H1 (cell line): Measurements from ENCODE around the gene RNFT1. TPM values are rescaled to one million over a fixed set of nuclear protein-coding genes. Genes with fewer than 3 reads are reported as not detected.

ENCODE experiments used
- CTCF ChIA-PET: fragments of 300-600 bp; sonication (Branson Sonifier 250); formaldehyde crosslinking; loops from one replicate; lab custom pipeline; 2021; ENCODE audit not compliant: partially characterized antibody; lab: Charles Lee
- POLR2A ChIA-PET: fragments of 300-600 bp; sonication (Branson Sonifier 250); formaldehyde crosslinking; loops from one replicate; lab custom pipeline; 2021; ENCODE audit warnings: inconsistent platforms; ENCODE audit not compliant: partially characterized antibody; lab: Charles Lee
- DNase-seq, 2 experiments: peaks; one replicate each; pipeline versions ENCODE4 v3.0.0 to v3.0.0-alpha.2; 2010 to 2022; ENCODE audit warnings: low spot score in 2 of 2, low read depth in 1 of 2, mixed read lengths in 1 of 2
- FAIRE-seq: peaks from 2 replicates; lab custom pipeline; 2011; peaks lifted over from hg19 to GRCh38; lab: Jason Lieb, UNC
- H2AFZ ChIP-seq: 2 replicates; pipeline ENCODE4 v1.8.1; 2012; ENCODE audit warnings: low read length, inconsistent platforms
- H2AK5ac ChIP-seq: 2 replicates; pipeline ENCODE4 v1.6.1; 2013; ENCODE audit warnings: low read depth, low read length
- H2BK120ac ChIP-seq: replicated peaks from 2 replicates; pipeline ENCODE3; 2013; ENCODE audit warnings: low read depth, low read length, inconsistent platforms
- H2BK12ac ChIP-seq: 2 replicates; pipeline ENCODE4 v1.6.1; 2013; ENCODE audit warnings: low read depth, low read length
- H2BK15ac ChIP-seq: 2 replicates; pipeline ENCODE4 v1.6.1; 2013; ENCODE audit warnings: low read length
- H2BK20ac ChIP-seq: 2 replicates; pipeline ENCODE4 v1.6.1; 2013; ENCODE audit warnings: low read length
- H2BK5ac ChIP-seq: 2 replicates; pipeline ENCODE4 v1.6.1; 2013; ENCODE audit warnings: low read depth, low read length
- H3K14ac ChIP-seq: 2 replicates; pipeline ENCODE4 v1.6.1; 2013; ENCODE audit warnings: inconsistent platforms; ENCODE audit not compliant: insufficient read length
- H3K18ac ChIP-seq: 2 replicates; pipeline ENCODE4 v1.6.1; 2013; ENCODE audit warnings: low read length; ENCODE audit errors: extremely low read depth
- H3K23ac ChIP-seq: 2 replicates; pipeline ENCODE4 v1.6.1; 2013; ENCODE audit warnings: inconsistent platforms; ENCODE audit not compliant: insufficient read length
- H3K23me2 ChIP-seq: 2 replicates; pipeline ENCODE4 v1.6.1; 2013; ENCODE audit warnings: low read depth, low read length
- H3K27ac ChIP-seq: 2 replicates; pipeline ENCODE4 v1.6.1; 2011; ENCODE audit warnings: low read depth, low read length, inconsistent platforms
- H3K27me3 ChIP-seq, 4 experiments: replicated peaks in 1 of 4; 1 replicate in 1 of 4; 2 replicates in 3 of 4; pipeline versions ENCODE4 v1.6.1 to v1.8.1; 2011 to 2013; ENCODE audit warnings: low read length in 3 of 4, mild to moderate bottlenecking in 3 of 4, inconsistent platforms in 2 of 4, mixed read lengths in 2 of 4, moderate library complexity in 1 of 4; ENCODE audit not compliant: control insufficient read depth in 3 of 4, insufficient read depth in 3 of 4; ENCODE audit errors: extremely low read depth in 1 of 4
- H3K36me3 ChIP-seq, 4 experiments: 2 replicates each; pipeline versions ENCODE4 v1.6.1 to v1.8.1; 2011 to 2013; ENCODE audit warnings: mild to moderate bottlenecking in 4 of 4, low read length in 3 of 4, moderate library complexity in 2 of 4, control low read depth in 1 of 4, inconsistent platforms in 1 of 4; ENCODE audit not compliant: insufficient read depth in 4 of 4, control insufficient read depth in 2 of 4
- H3K4ac ChIP-seq: replicated peaks from 2 replicates; pipeline ENCODE3; 2013; ENCODE audit warnings: low read length, low read depth, mixed read lengths, inconsistent platforms; ENCODE audit not compliant: insufficient read length
- H3K4me1 ChIP-seq, 4 experiments: replicated peaks in 1 of 4; 1 replicate in 1 of 4; 2 replicates in 3 of 4; pipeline versions ENCODE4 v1.6.1 to v1.8.1; 2011 to 2013; ENCODE audit warnings: low read length in 3 of 4, inconsistent platforms in 2 of 4, mixed read lengths in 1 of 4; ENCODE audit not compliant: insufficient read depth in 4 of 4, control insufficient read depth in 3 of 4
- H3K4me2 ChIP-seq, 2 experiments: 2 replicates each; pipeline versions ENCODE4 v1.6.1 to v1.8.1; 2011 to 2013; ENCODE audit warnings: low read depth in 2 of 2, low read length in 2 of 2, control low read depth in 1 of 2, inconsistent platforms in 1 of 2, mild to moderate bottlenecking in 1 of 2; ENCODE audit not compliant: insufficient read depth in 1 of 2
- H3K4me3 ChIP-seq, 4 experiments: fragments of 200-600, 300-600 bp in 1 of 4; sonication (generic), shearing (Covaris generic), sonication (Bioruptor Twin) in 1 of 4; 2 replicates each; pipeline versions ENCODE4 v1.5.1 to v1.8.1; 2011 to 2016; ENCODE audit warnings: low read length in 4 of 4, low read depth in 3 of 4, control low read depth in 2 of 4, inconsistent platforms in 2 of 4, mild to moderate bottlenecking in 2 of 4, mixed read lengths in 1 of 4, moderate library complexity in 1 of 4; ENCODE audit not compliant: insufficient read depth in 2 of 4; ENCODE audit errors: extremely low read depth in 1 of 4
- H3K56ac ChIP-seq: replicated peaks from 2 replicates; pipeline ENCODE3; 2013; ENCODE audit warnings: low read depth, mild to moderate bottlenecking, mixed read lengths, low read length, inconsistent platforms; ENCODE audit not compliant: insufficient read length
- H3K79me1 ChIP-seq: 2 replicates; pipeline ENCODE4 v1.6.1; 2013; ENCODE audit warnings: low read depth, low read length, control low read depth
- H3K79me2 ChIP-seq, 2 experiments: 2 replicates each; pipeline versions ENCODE4 v1.6.1 to v1.8.1; 2012 to 2013; ENCODE audit warnings: low read length in 2 of 2, mild to moderate bottlenecking in 2 of 2, inconsistent platforms in 1 of 2; ENCODE audit not compliant: insufficient read depth in 2 of 2, control insufficient read depth in 1 of 2
- H3K9ac ChIP-seq, 4 experiments: replicated peaks in 1 of 4; 1 replicate in 1 of 4; 2 replicates in 3 of 4; pipeline versions ENCODE4 v1.6.1 to v1.8.1; 2011 to 2013; ENCODE audit warnings: low read depth in 3 of 4, low read length in 3 of 4, control low read depth in 2 of 4, mild to moderate bottlenecking in 2 of 4, moderate library complexity in 2 of 4, inconsistent platforms in 1 of 4; ENCODE audit errors: extremely low read depth in 1 of 4
- H3K9me3 ChIP-seq, 2 experiments: 2 replicates each; pipeline versions ENCODE4 v1.6.1 to v1.8.1; 2012 to 2013; ENCODE audit warnings: mild to moderate bottlenecking in 2 of 2, moderate library complexity in 2 of 2, control low read depth in 1 of 2, inconsistent platforms in 1 of 2, low read depth in 1 of 2, low read length in 1 of 2, mixed read lengths in 1 of 2; ENCODE audit not compliant: insufficient read depth in 2 of 2
- H4K20me1 ChIP-seq, 2 experiments: replicated peaks in 1 of 2; 2 replicates each; pipeline versions ENCODE3 to v1.8.1; 2011 to 2013; ENCODE audit warnings: inconsistent platforms in 2 of 2, low read length in 2 of 2, mild to moderate bottlenecking in 1 of 2; ENCODE audit not compliant: insufficient read depth in 2 of 2, control insufficient read depth in 1 of 2
- H4K5ac ChIP-seq: 2 replicates; pipeline ENCODE4 v1.6.1; 2013; ENCODE audit warnings: low read length, low read depth, mixed read lengths, inconsistent platforms; ENCODE audit not compliant: insufficient read length
- H4K8ac ChIP-seq: 2 replicates; pipeline ENCODE4 v1.8.0; 2013; ENCODE audit warnings: mild to moderate bottlenecking, moderate library complexity, low read length, inconsistent platforms; ENCODE audit not compliant: insufficient read depth; ENCODE audit errors: extremely low read depth
- H4K91ac ChIP-seq: replicated peaks from 2 replicates; pipeline ENCODE3; 2013; ENCODE audit warnings: low read length, mixed read lengths, inconsistent platforms; ENCODE audit not compliant: insufficient read length
- BRCA1 ChIP-seq: IDR thresholded peaks from 2 replicates; pipeline ENCODE4 v1.6.1; 2012; ENCODE audit warnings: low read depth, low read length, improper control_type of control experiment
- CBX5 ChIP-seq: fragments of 300-800, 300-1000 bp; sonication (generic); IDR thresholded peaks from 2 replicates; pipeline ENCODE4 v1.7.1; 2016; ENCODE audit warnings: antibody characterized with exemption, low read length, low read depth
- CBX8 ChIP-seq: fragments of 300-800, 300-1000 bp; sonication (generic); IDR thresholded peaks from 2 replicates; pipeline ENCODE4 v1.7.1; 2016; ENCODE audit warnings: low read depth, low read length, borderline replicate concordance
- CHD1 ChIP-seq: IDR thresholded peaks from 2 replicates; pipeline ENCODE4 v1.6.1; 2012; ENCODE audit warnings: low read depth, low read length, improper control_type of control experiment
- CHD2 ChIP-seq: IDR thresholded peaks from 2 replicates; pipeline ENCODE4 v1.6.1; 2012; ENCODE audit warnings: low read length, improper control_type of control experiment
- CTBP2 ChIP-seq: IDR thresholded peaks from 2 replicates; pipeline ENCODE4 v1.7.0; 2011; ENCODE audit warnings: borderline replicate concordance, mild to moderate bottlenecking, moderate library complexity, mixed read lengths, low read length; ENCODE audit not compliant: insufficient read depth, insufficient read length
- GABPA ChIP-seq: IDR thresholded peaks from 2 replicates; pipeline ENCODE4 v1.6.1; 2011; ENCODE audit warnings: mild to moderate bottlenecking, low read length, moderate library complexity, borderline replicate concordance; ENCODE audit not compliant: insufficient read depth
- KDM4A ChIP-seq: IDR thresholded peaks from one replicate; pipeline ENCODE4 v1.7.1; 2012; ENCODE audit warnings: low read depth, mild to moderate bottlenecking, moderate library complexity, low read length, inconsistent platforms; ENCODE audit not compliant: severe bottlenecking
- SAP30 ChIP-seq: fragments of 300-600 bp; sonication (generic); IDR thresholded peaks from 2 replicates; pipeline ENCODE4 v1.7.1; 2012; ENCODE audit warnings: low read length, moderate library complexity, mild to moderate bottlenecking, inconsistent platforms; ENCODE audit not compliant: insufficient read depth, insufficient replicate concordance
- SP1 ChIP-seq: IDR thresholded peaks from 2 replicates; pipeline ENCODE4 v1.6.1; 2011; ENCODE audit warnings: low read depth, low read length
- SP2 ChIP-seq: IDR thresholded peaks from 2 replicates; pipeline ENCODE4 v1.6.1; 2012; ENCODE audit warnings: mild to moderate bottlenecking, low read length, inconsistent platforms
- SP4 ChIP-seq: IDR thresholded peaks from 2 replicates; pipeline ENCODE4 v1.6.1; 2012; ENCODE audit warnings: low read length, inconsistent platforms
- SUZ12 ChIP-seq: fragments of 200-600 bp; sonication (generic); IDR thresholded peaks from 2 replicates; pipeline ENCODE4 v1.6.1; 2012; ENCODE audit warnings: mild to moderate bottlenecking, inconsistent platforms, low read length, moderate library complexity, mixed read lengths
- WGBS, 2 experiments: shearing (Covaris generic) in 1 of 2; methylation state at CpG; one replicate each; pipeline versions ENCODE4 v1.1.6 to v1.1.7; 2013 to 2015; ENCODE audit warnings: low lambda C conversion rate in 2 of 2, mixed read lengths in 2 of 2, inconsistent platforms in 1 of 2, low coverage in 1 of 2, missing lambda C conversion rate in 1 of 2; ENCODE audit not compliant: insufficient replicate concordance in 2 of 2, insufficient coverage in 1 of 2, insufficient read length in 1 of 2; ENCODE audit errors: extremely low coverage in 1 of 2, missing lambda C conversion rate in 1 of 2; 5-methylcytosine and 5-hydroxymethylcytosine counted together
- polyA plus RNA-seq, 7 experiments: library from polyadenylated mRNA; depleted of rRNA in 3 of 7; stranded (reverse) in 5 of 7; unstranded in 2 of 7; fragments of >200 nt in 5 of 7; fragments of 200-250 nt in 2 of 7; gene quantifications; 1 replicate in 5 of 7; 2 replicates in 1 of 7; 4 replicates in 1 of 7; pipeline versions ENCODE4 v1.2.1 to v1.2.3, GENCODE V29; 2011 to 2013; ENCODE audit warnings: missing spikeins in 2 of 7, mixed read lengths in 2 of 7
- total RNA-seq: library from RNA; stranded (reverse); fragmentation: NEBNext Ultra II Directional; extraction: Animal tissue kit (Norgen Biotek cat#: 25700); gene quantifications from 2 replicates; pipeline ENCODE4 v1.2.1, GENCODE V29; 2021

The RNFT1 gene
- total and polyA plus RNA-seq, 2 of the 8 experiments (the other 6 are each of a cell fraction or from before 2014, with no cell fraction given), result 3.0 to 5.2 TPM

- TF ChIP-seq SUZ12 (no peak), CBX8 (no peak), CHD2 (no peak), SAP30 (no peak), GABPA (no peak), SP2 (no peak), CHD1 (no peak), SP4 (no peak), KDM4A (no peak), SP1 (no peak), CBX5 (no peak), CTBP2 (no peak), BRCA1 (no peak)
- TF ChIP-seq, all 59 proteins: peak for 0
- H3K79me1 ChIP-seq, result peaks cover 2% of the 10 kb centered on the region; the same call in 1 of the 2 replicates
- CTCF ChIA-PET, result interaction anchor here (0.7 to 1.5 kb wide), 2 partner anchors 130 to 591 kb away, joined by 4 to 8 read pairs; no protein-coding TSS in a partner anchor
Observed at GRCh38 chr17:59907467-59907866, 57.1 kb downstream of the RNFT1 start.

More at GRCh38 chr17:59907467-59907866, 57.1 kb downstream of the RNFT1 start:
- DNase-seq (no peak), FAIRE-seq (no peak)
- H3K18ac ChIP-seq, result no peak overlapping the region
- H3K4me1 ChIP-seq, result no peaks in the 10 kb centered on the region
- H4K8ac ChIP-seq, result no peak overlapping the region
- H3K14ac ChIP-seq, result no peak overlapping the region
- no peak overlapping the region for H2BK120ac ChIP-seq
- no peak overlapping the region for H2AK5ac ChIP-seq
- no peaks in the 10 kb centered on the region for H4K20me1 ChIP-seq
- H3K9me3 ChIP-seq, result no peaks in the 10 kb centered on the region
- no peaks in the 10 kb centered on the region for H3K27me3 ChIP-seq
- no peak overlapping the region for H2AFZ ChIP-seq
- no peak overlapping the region for H3K23ac ChIP-seq
- 91% methylated on average over 3 of the region's 3 CpGs; no CpG with 5 or more reads in 1 of the 2 experiments for WGBS, 2 experiments
- no peak overlapping the region for H2BK20ac ChIP-seq
- peaks cover 0 to 4% (median 0%) of the 10 kb centered on the region in 4 experiments; a peak in 2 of 8 replicates for H3K36me3 ChIP-seq
- H2BK15ac ChIP-seq, result no peak overlapping the region
- no peak overlapping the region for H3K27ac ChIP-seq
- no peak overlapping the region for H2BK5ac ChIP-seq
- H4K91ac ChIP-seq, result no peak overlapping the region
- POLR2A ChIA-PET, result no interaction called here
- H3K4ac ChIP-seq, result no peak overlapping the region
- H4K5ac ChIP-seq, result no peak overlapping the region
- H3K4me3 ChIP-seq, result no peak overlapping the region
- peaks cover 0 to 11% of the 10 kb centered on the region in 2 experiments; a peak in 1 of 4 replicates for H3K79me2 ChIP-seq
- H2BK12ac ChIP-seq, result no peak overlapping the region
- H3K56ac ChIP-seq, result no peak overlapping the region
- no peak overlapping the region for H3K4me2 ChIP-seq
- H3K9ac ChIP-seq, result no peak overlapping the region
- H3K23me2 ChIP-seq, result no peaks in the 10 kb centered on the region
